Astrocyte (in vitro differentiated cells and primary cell): ENCODE data around the gene DHX35.

ENCODE experiments used
- CTCF ChIP-seq: IDR thresholded peaks from 2 replicates; pipeline ENCODE4 v1.5.1; 2011; ENCODE audit warnings: low read depth, mild to moderate bottlenecking, inconsistent platforms, low read length, moderate library complexity; ENCODE audit not compliant: insufficient read depth
- EZH2 ChIP-seq: IDR thresholded peaks from 2 replicates; pipeline ENCODE4 v1.6.1; 2012; ENCODE audit warnings: mild to moderate bottlenecking, low read length, inconsistent platforms; ENCODE audit not compliant: insufficient read depth

GRCh38 chr20:39029364-39029763, 67.2 kb downstream of the DHX35 start:
- TF ChIP-seq CTCF (no peak), EZH2 (no peak)
